Stimulated activated memory B cell treated with anti-CD40 and anti-IgM and Interleukin-4, amounts not matched to agents 10 μg/mL and 1 μg/mL and 100 μg/mL, for 72 hours (primary cell): ENCODE results near the gene HDAC4.

Source experiments
- ATAC-seq: fragments of 150-1000 bp; cut with Tn5 transposase; 2 replicates; pipeline ENCODE4 v1.10.0; 2021
- H3K27ac Mint-ChIP-seq: one replicate; pipeline ENCODE4 v1.8.0; 2022; ENCODE audit warnings: mild to moderate bottlenecking, mixed read lengths
- H3K27me3 Mint-ChIP-seq: one replicate; pipeline ENCODE4 v1.8.0; 2022; ENCODE audit warnings: mixed read lengths
- H3K36me3 Mint-ChIP-seq: one replicate; pipeline ENCODE4 v1.8.0; 2022; ENCODE audit warnings: mixed read lengths
- H3K4me1 Mint-ChIP-seq: one replicate; pipeline ENCODE4 v1.8.0; 2022; ENCODE audit warnings: mixed read lengths
- H3K4me3 Mint-ChIP-seq: one replicate; pipeline ENCODE4 v1.8.0; 2022; ENCODE audit warnings: mild to moderate bottlenecking, moderate library complexity, mixed read lengths
- H3K9me3 Mint-ChIP-seq: one replicate; pipeline ENCODE4 v1.8.0; 2022; ENCODE audit warnings: mixed read lengths

The HDAC4 gene

GRCh38 chr2:239329284-239329971 is 71.4 kb downstream of the HDAC4 start:
- no peak for ATAC-seq
- no peaks in the 10 kb centered on the region for H3K9me3 Mint-ChIP-seq
- H3K27me3 Mint-ChIP-seq: no peaks in the 10 kb centered on the region
- peaks cover 28% of the 10 kb centered on the region for H3K4me1 Mint-ChIP-seq
- no peak overlapping the region for H3K27ac Mint-ChIP-seq
- H3K4me3 Mint-ChIP-seq: no peak overlapping the region
- peaks cover 9% of the 10 kb centered on the region for H3K36me3 Mint-ChIP-seq

GRCh38 chr2:239328351-239329191 is 72.2 kb downstream of the HDAC4 start:
- no peak overlapping the region for H3K27ac Mint-ChIP-seq
- H3K4me3 Mint-ChIP-seq: no peak overlapping the region
- peaks cover 28% of the 10 kb centered on the region for H3K4me1 Mint-ChIP-seq
- no peaks in the 10 kb centered on the region for H3K9me3 Mint-ChIP-seq
- no peaks in the 10 kb centered on the region for H3K27me3 Mint-ChIP-seq
- ATAC-seq: no peak
- peaks cover 13% of the 10 kb centered on the region for H3K36me3 Mint-ChIP-seq

- Mint-ChIP-seq H3K27me3 (no peaks in the 10 kb centered on the region), H3K27ac (peak overlapping the region; percentile 5), H3K4me1 (peaks cover 34% of the 10 kb centered on the region), H3K36me3 (peaks cover 13% of the 10 kb centered on the region), H3K4me3 (no peak overlapping the region), H3K9me3 (no peaks in the 10 kb centered on the region)
- peak; percentile 34 for ATAC-seq
These were observed 73.1 kb downstream of the HDAC4 start for GRCh38 chr2:239327536-239328350.

GRCh38 chr2:239326831-239327535 is 73.8 kb downstream of the HDAC4 start:
- no peaks in the 10 kb centered on the region for H3K27me3 Mint-ChIP-seq
- no peaks in the 10 kb centered on the region for H3K9me3 Mint-ChIP-seq
- peaks cover 13% of the 10 kb centered on the region for H3K36me3 Mint-ChIP-seq
- H3K4me1 Mint-ChIP-seq: peaks cover 41% of the 10 kb centered on the region
- no peak overlapping the region for H3K27ac Mint-ChIP-seq
- H3K4me3 Mint-ChIP-seq: no peak overlapping the region
- ATAC-seq: peak; percentile 80

- H3K27ac Mint-ChIP-seq: no peak overlapping the region
- ATAC-seq: no peak
- peaks cover 13% of the 10 kb centered on the region for H3K36me3 Mint-ChIP-seq
- no peaks in the 10 kb centered on the region for H3K27me3 Mint-ChIP-seq
- peaks cover 2% of the 10 kb centered on the region for H3K9me3 Mint-ChIP-seq
- peaks cover 42% of the 10 kb centered on the region for H3K4me1 Mint-ChIP-seq
- no peak overlapping the region for H3K4me3 Mint-ChIP-seq
These were observed 76.4 kb downstream of the HDAC4 start for GRCh38 chr2:239324456-239324855.

- Mint-ChIP-seq H3K27ac (no peak overlapping the region), H3K27me3 (no peaks in the 10 kb centered on the region), H3K36me3 (peaks cover 13% of the 10 kb centered on the region), H3K9me3 (peaks cover 2% of the 10 kb centered on the region), H3K4me1 (peaks cover 51% of the 10 kb centered on the region), H3K4me3 (no peak overlapping the region)
- no peak for ATAC-seq
These were observed 77.4 kb downstream of the HDAC4 start for GRCh38 chr2:239323447-239323846.

GRCh38 chr2:239322416-239323086 is 78.3 kb downstream of the HDAC4 start:
- no peak for ATAC-seq
- Mint-ChIP-seq H3K36me3 (peaks cover 18% of the 10 kb centered on the region), H3K4me1 (peaks cover 46% of the 10 kb centered on the region), H3K27me3 (no peaks in the 10 kb centered on the region), H3K27ac (no peak overlapping the region), H3K9me3 (peaks cover 2% of the 10 kb centered on the region), H3K4me3 (no peak overlapping the region)

GRCh38 chr2:239321596-239322415 is 79.0 kb downstream of the HDAC4 start:
- H3K4me1 Mint-ChIP-seq: peaks cover 43% of the 10 kb centered on the region
- ATAC-seq: peak; percentile 56
- no peak overlapping the region for H3K4me3 Mint-ChIP-seq
- no peak overlapping the region for H3K27ac Mint-ChIP-seq
- no peaks in the 10 kb centered on the region for H3K27me3 Mint-ChIP-seq
- peaks cover 2% of the 10 kb centered on the region for H3K9me3 Mint-ChIP-seq
- peaks cover 23% of the 10 kb centered on the region for H3K36me3 Mint-ChIP-seq

- Mint-ChIP-seq H3K36me3 (peaks cover 22% of the 10 kb centered on the region), H3K9me3 (peaks cover 9% of the 10 kb centered on the region), H3K4me1 (peaks cover 57% of the 10 kb centered on the region), H3K27ac (peak overlapping the region; percentile 32), H3K4me3 (peak overlapping the region; percentile 70), H3K27me3 (no peaks in the 10 kb centered on the region)
- no peak for ATAC-seq
These were observed 81.8 kb downstream of the HDAC4 start for GRCh38 chr2:239318790-239319661.

GRCh38 chr2:239318151-239318611 is 82.6 kb downstream of the HDAC4 start:
- H3K27me3 Mint-ChIP-seq: no peaks in the 10 kb centered on the region
- ATAC-seq: no peak
- H3K36me3 Mint-ChIP-seq: peaks cover 27% of the 10 kb centered on the region
- H3K4me1 Mint-ChIP-seq: peaks cover 58% of the 10 kb centered on the region
- H3K27ac Mint-ChIP-seq: no peak overlapping the region
- no peak overlapping the region for H3K4me3 Mint-ChIP-seq
- peaks cover 11% of the 10 kb centered on the region for H3K9me3 Mint-ChIP-seq

GRCh38 chr2:239316562-239317465 is 84.0 kb downstream of the HDAC4 start:
- H3K9me3 Mint-ChIP-seq: peaks cover 11% of the 10 kb centered on the region
- no peak overlapping the region for H3K27ac Mint-ChIP-seq
- H3K27me3 Mint-ChIP-seq: no peaks in the 10 kb centered on the region
- H3K4me3 Mint-ChIP-seq: no peak overlapping the region
- peaks cover 37% of the 10 kb centered on the region for H3K36me3 Mint-ChIP-seq
- peaks cover 45% of the 10 kb centered on the region for H3K4me1 Mint-ChIP-seq
- no peak for ATAC-seq

- Mint-ChIP-seq H3K27ac (peak overlapping the region; percentile 16), H3K9me3 (peaks cover 8% of the 10 kb centered on the region), H3K4me3 (peak overlapping the region; percentile 4), H3K4me1 (peaks cover 40% of the 10 kb centered on the region), H3K27me3 (no peaks in the 10 kb centered on the region), H3K36me3 (peaks cover 44% of the 10 kb centered on the region)
- ATAC-seq: peak; percentile 70
These were observed 85.5 kb downstream of the HDAC4 start for GRCh38 chr2:239315308-239315707.
